KMS-11 (cell line): ENCODE measurements around the gene CDCA3.

ENCODE experiments used
- H2AFZ ChIP-seq: fragments of 200-600 bp; sonication (generic); 2 replicates; pipeline ENCODE4 v1.6.1; 2016; ENCODE audit warnings: antibody characterized with exemption, mixed run types, low read depth
- H3K27ac ChIP-seq: fragments of 200-600 bp; sonication (generic); 2 replicates; pipeline ENCODE4 v1.6.1; 2016; ENCODE audit warnings: mild to moderate bottlenecking, mixed run types
- H3K27me3 ChIP-seq: fragments of 200-600 bp; sonication (generic); 2 replicates; pipeline ENCODE4 v1.6.1; 2017; ENCODE audit warnings: mild to moderate bottlenecking, low read depth, mixed run types, moderate library complexity; ENCODE audit not compliant: insufficient read depth
- H3K36me3 ChIP-seq: fragments of 200-600 bp; sonication (generic); 2 replicates; pipeline ENCODE4 v1.6.1; 2017; ENCODE audit warnings: mild to moderate bottlenecking, mixed run types; ENCODE audit not compliant: insufficient read depth
- H3K4me1 ChIP-seq: fragments of 200-600 bp; sonication (generic); 2 replicates; pipeline ENCODE4 v1.6.1; 2016; ENCODE audit warnings: mild to moderate bottlenecking, low read depth, mixed run types; ENCODE audit not compliant: poor library complexity, severe bottlenecking
- H3K4me2 ChIP-seq: fragments of 200-600 bp; sonication (generic); 2 replicates; pipeline ENCODE4 v1.7.0; 2016; ENCODE audit warnings: mild to moderate bottlenecking, mixed run types
- H3K4me3 ChIP-seq: fragments of 200-600 bp; sonication (generic); IDR thresholded peaks from 2 replicates; pipeline ENCODE4 v1.6.1; 2017; ENCODE audit warnings: low read depth, low read length, mixed read lengths; ENCODE audit not compliant: insufficient read depth
- H3K79me2 ChIP-seq: fragments of 200-600 bp; sonication (generic); 2 replicates; pipeline ENCODE4 v1.6.1; 2016; ENCODE audit warnings: low read depth, mixed run types; ENCODE audit not compliant: insufficient read depth
- H3K9ac ChIP-seq: fragments of 200-600 bp; sonication (generic); 2 replicates; pipeline ENCODE4 v1.6.1; 2016; ENCODE audit warnings: mild to moderate bottlenecking, mixed run types
- H4K20me1 ChIP-seq: fragments of 200-600 bp; sonication (generic); 2 replicates; pipeline ENCODE4 v1.6.1; 2016; ENCODE audit warnings: mild to moderate bottlenecking, mixed run types; ENCODE audit not compliant: insufficient read depth
- TF ChIP-seq, protein P1 (sequence below): fragments of 200-600 bp; sonication (generic); conservative IDR thresholded peaks from 2 replicates; pipeline ENCODE4 v1.6.1; 2017; ENCODE audit warnings: low read depth, mild to moderate bottlenecking, antibody characterized with exemption, low read length, moderate library complexity, mixed read lengths

The CDCA3 gene

DNA sequence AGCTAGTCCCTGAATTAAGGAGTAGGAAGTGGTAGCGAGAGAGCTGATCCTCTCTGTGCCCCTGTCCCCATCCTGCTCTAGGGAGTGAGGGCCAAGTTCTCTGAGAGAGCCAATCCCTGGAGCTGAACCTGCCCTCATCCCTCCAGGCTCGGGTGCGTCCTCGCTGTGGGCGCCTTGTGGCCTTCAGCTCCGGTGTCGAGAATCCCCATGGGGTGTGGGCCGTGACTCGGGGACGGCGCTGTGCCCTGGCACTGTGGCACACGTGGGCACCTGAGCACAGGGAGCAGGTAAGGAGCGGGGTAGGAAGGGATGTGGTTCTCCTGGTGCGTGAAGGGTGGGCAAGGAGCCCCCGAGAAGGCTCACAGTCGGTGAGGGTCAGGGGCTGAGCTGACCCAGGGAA is 12.2 kb downstream of the CDCA3 start:
- Histone ChIP-seq H4K20me1 (no peaks in the 10 kb centered on the region), H3K4me1 (peaks cover 10% of the 10 kb centered on the region), H3K9ac (no peak overlapping the region), H3K4me3 (no peak overlapping the region), H3K27ac (no peak overlapping the region), H3K79me2 (no peaks in the 10 kb centered on the region), H3K4me2 (no peak overlapping the region), H3K36me3 (no peaks in the 10 kb centered on the region), H3K27me3 (peaks cover 11% of the 10 kb centered on the region; the same call in 1 of the 2 replicates), H2AFZ (no peak overlapping the region)
- TF ChIP-seq, protein P1, sequence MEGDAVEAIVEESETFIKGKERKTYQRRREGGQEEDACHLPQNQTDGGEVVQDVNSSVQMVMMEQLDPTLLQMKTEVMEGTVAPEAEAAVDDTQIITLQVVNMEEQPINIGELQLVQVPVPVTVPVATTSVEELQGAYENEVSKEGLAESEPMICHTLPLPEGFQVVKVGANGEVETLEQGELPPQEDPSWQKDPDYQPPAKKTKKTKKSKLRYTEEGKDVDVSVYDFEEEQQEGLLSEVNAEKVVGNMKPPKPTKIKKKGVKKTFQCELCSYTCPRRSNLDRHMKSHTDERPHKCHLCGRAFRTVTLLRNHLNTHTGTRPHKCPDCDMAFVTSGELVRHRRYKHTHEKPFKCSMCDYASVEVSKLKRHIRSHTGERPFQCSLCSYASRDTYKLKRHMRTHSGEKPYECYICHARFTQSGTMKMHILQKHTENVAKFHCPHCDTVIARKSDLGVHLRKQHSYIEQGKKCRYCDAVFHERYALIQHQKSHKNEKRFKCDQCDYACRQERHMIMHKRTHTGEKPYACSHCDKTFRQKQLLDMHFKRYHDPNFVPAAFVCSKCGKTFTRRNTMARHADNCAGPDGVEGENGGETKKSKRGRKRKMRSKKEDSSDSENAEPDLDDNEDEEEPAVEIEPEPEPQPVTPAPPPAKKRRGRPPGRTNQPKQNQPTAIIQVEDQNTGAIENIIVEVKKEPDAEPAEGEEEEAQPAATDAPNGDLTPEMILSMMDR, result no peak

- H3K27me3 ChIP-seq, result peaks cover 17% of the 10 kb centered on the region; the same call in 1 of the 2 replicates
- no peaks in the 10 kb centered on the region for H4K20me1 ChIP-seq
- H3K27ac ChIP-seq, result no peak overlapping the region
These were observed 13.6 kb downstream of the CDCA3 start for GRCh38 chr12:6837370-6838060.

DNA sequence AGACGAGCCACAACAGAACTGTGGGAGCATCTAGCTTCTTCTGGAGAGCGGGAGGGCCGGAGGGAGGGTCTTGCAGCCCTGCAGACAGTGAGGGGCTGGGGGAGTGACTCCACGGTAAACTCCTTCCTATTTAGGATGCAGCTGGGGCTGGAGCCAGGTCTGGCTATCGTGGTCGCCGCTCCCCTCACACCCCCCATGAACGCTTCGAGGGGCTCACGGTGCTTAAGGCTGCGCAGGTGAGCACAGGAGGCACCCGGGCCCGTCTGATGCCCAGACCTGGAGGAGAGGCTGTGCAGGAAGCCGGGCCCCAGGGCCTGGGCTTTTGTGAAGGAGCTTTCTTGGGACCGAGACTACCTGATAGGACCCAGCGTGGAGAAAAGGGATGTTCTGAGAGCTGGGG is 14.2 kb downstream of the CDCA3 start:
- H3K36me3 ChIP-seq, result no peaks in the 10 kb centered on the region
- H3K27me3 ChIP-seq, result peaks cover 23% of the 10 kb centered on the region; the same call in 1 of the 2 replicates

More at GRCh38 chr12:6837370-6838060, 13.6 kb downstream of the CDCA3 start:
- no peak overlapping the region for H3K4me2 ChIP-seq
- no peaks in the 10 kb centered on the region for H3K79me2 ChIP-seq
- H3K9ac ChIP-seq, result no peak overlapping the region
- H3K36me3 ChIP-seq, result no peaks in the 10 kb centered on the region
- TF ChIP-seq, protein P1, result no peak
- no peak overlapping the region for H3K4me3 ChIP-seq
- H3K4me1 ChIP-seq, result peaks cover 10% of the 10 kb centered on the region
- H2AFZ ChIP-seq, result no peak overlapping the region

GRCh38 chr12:6834873-6835272 is 16.2 kb downstream of the CDCA3 start:
- TF ChIP-seq, protein P1, result no peak
- no peak overlapping the region for H3K27ac ChIP-seq
- H3K36me3 ChIP-seq, result no peaks in the 10 kb centered on the region
- no peak overlapping the region for H3K9ac ChIP-seq
- H4K20me1 ChIP-seq, result no peaks in the 10 kb centered on the region
- H3K4me2 ChIP-seq, result no peak overlapping the region
- peaks cover 5% of the 10 kb centered on the region for H3K4me1 ChIP-seq
- no peak overlapping the region for H3K4me3 ChIP-seq
- H3K79me2 ChIP-seq, result no peaks in the 10 kb centered on the region
- H3K27me3 ChIP-seq, result peaks cover 41% of the 10 kb centered on the region
- H2AFZ ChIP-seq, result no peak overlapping the region

More for the DNA sequence above, 14.2 kb downstream of the CDCA3 start:
- H4K20me1 ChIP-seq, result no peaks in the 10 kb centered on the region
- no peak overlapping the region for H3K4me2 ChIP-seq
- H3K4me3 ChIP-seq, result no peak overlapping the region
- peaks cover 10% of the 10 kb centered on the region for H3K4me1 ChIP-seq
- no peak overlapping the region for H3K9ac ChIP-seq
- no peak overlapping the region for H3K27ac ChIP-seq
- H2AFZ ChIP-seq, result no peak overlapping the region
- H3K79me2 ChIP-seq, result no peaks in the 10 kb centered on the region
- TF ChIP-seq, protein P1, result no peak
